Fibroblast of the aortic adventitia (primary cell): ENCODE measurements around the gene PDIA5. TPM values are rescaled to one million over a fixed set of nuclear protein-coding genes. Genes with fewer than 3 reads are reported as not detected.

Experiments used
- DNase-seq: peaks from one replicate; pipeline ENCODE4 v3.0.0-alpha.2; 2010; ENCODE audit warnings: low read depth
- H3K4me3 ChIP-seq: 2 replicates; pipeline ENCODE4 v1.5.1; 2011; ENCODE audit warnings: low read depth, mild to moderate bottlenecking, control low read depth, low read length, moderate library complexity
- total RNA-seq: library from RNA; depleted of rRNA; stranded (reverse); fragments of >200 nt; gene quantifications from 2 replicates; pipeline ENCODE4 v1.2.3, GENCODE V29; 2012; ENCODE audit warnings: low replicate concordance
- TF ChIP-seq, protein P1 (sequence below): IDR thresholded peaks from 2 replicates; pipeline ENCODE4 v1.5.1; 2011; ENCODE audit warnings: mild to moderate bottlenecking, low read length, control low read depth, inconsistent platforms; ENCODE audit not compliant: insufficient read depth

PDIA5 gene
- total RNA-seq, 1 donor: 59.1 TPM

- TF ChIP-seq, protein P1, sequence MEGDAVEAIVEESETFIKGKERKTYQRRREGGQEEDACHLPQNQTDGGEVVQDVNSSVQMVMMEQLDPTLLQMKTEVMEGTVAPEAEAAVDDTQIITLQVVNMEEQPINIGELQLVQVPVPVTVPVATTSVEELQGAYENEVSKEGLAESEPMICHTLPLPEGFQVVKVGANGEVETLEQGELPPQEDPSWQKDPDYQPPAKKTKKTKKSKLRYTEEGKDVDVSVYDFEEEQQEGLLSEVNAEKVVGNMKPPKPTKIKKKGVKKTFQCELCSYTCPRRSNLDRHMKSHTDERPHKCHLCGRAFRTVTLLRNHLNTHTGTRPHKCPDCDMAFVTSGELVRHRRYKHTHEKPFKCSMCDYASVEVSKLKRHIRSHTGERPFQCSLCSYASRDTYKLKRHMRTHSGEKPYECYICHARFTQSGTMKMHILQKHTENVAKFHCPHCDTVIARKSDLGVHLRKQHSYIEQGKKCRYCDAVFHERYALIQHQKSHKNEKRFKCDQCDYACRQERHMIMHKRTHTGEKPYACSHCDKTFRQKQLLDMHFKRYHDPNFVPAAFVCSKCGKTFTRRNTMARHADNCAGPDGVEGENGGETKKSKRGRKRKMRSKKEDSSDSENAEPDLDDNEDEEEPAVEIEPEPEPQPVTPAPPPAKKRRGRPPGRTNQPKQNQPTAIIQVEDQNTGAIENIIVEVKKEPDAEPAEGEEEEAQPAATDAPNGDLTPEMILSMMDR: no peak
- no peak for DNase-seq
- no peak overlapping the region for H3K4me3 ChIP-seq
These were observed 87.5 kb downstream of the PDIA5 start for GRCh38 chr3:123154020-123154985.

DNA sequence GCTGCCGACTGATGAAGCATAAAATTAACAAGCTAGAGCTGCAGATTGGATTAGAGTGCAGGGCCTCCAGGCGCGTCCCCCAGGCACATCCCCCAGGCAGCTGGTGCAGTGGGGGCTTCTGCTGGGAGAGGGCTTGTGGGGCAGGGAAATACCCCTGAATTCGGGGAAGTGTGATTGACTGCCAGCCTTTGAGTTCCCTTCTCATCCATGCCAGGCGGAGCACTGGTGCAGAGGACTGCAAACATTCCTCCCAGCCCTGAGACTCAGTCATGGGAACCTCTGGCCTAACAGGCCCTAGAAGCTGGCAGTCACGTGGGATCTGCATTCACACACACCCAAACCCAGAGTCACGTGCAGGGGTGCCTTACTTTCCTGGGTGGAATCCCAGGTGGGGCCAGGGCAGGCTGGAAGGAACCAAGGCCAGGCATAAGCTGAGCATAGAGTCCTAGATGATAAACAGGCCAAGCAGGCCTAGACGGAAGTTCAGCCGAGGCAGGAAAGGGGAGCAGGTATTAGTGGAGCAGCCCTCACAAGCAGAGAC lies 88.7 kb downstream of the PDIA5 start:
- TF ChIP-seq, protein P1: no peak
- H3K4me3 ChIP-seq: no peak overlapping the region
- DNase-seq: no peak

DNA sequence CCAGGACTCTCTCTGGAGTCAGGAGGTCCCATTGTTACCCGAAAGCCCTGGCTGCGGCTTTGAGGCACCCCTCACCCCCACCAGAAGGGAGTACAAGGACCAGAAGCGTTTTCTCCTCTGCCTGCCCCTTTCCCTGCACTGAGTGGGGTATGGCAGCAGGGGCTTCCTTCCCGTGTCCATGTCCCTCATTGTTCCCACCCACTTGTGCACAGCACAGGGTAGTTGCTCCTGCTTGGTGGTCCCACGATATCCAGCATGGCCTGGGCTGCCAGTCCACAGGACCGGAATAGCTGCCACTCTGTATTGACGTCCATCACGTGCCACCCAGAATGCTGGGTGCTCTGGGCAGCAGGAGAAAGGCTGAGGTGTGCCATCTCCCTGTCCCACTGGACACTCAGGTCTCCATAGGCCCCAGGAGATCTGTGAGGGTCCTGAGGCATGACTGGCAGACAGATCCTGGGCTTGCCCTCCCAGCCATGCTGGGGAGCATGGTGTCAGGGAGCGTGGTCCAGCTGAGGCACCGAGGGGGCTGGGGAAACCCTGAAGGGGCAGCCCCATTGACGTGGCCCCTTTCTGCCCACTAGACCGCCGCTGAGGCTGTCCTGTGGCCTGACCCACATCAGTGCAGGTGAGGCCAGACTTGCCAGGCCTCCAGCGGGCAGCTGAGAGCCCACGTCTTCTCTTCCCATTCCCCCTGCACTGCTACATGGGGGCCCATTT lies 89.6 kb downstream of the PDIA5 start:
- TF ChIP-seq, protein P1: no peak
- H3K4me3 ChIP-seq: no peak overlapping the region
- no peak for DNase-seq

GRCh38 chr3:123157209-123157597 lies 90.4 kb downstream of the PDIA5 start:
- TF ChIP-seq, protein P1: no peak
- H3K4me3 ChIP-seq: no peak overlapping the region
- DNase-seq: no peak

GRCh38 chr3:123157598-123158287 lies 90.9 kb downstream of the PDIA5 start:
- TF ChIP-seq, protein P1: no peak
- DNase-seq: no peak
- no peak overlapping the region for H3K4me3 ChIP-seq

GRCh38 chr3:123158330-123158729 lies 91.5 kb downstream of the PDIA5 start:
- DNase-seq: no peak
- TF ChIP-seq, protein P1: no peak
- H3K4me3 ChIP-seq: no peak overlapping the region
